Mucosa of descending colon (tissue), 3 donors: ENCODE results near the gene PRKCB. TPM values are rescaled to one million over a fixed set of nuclear protein-coding genes. Genes with fewer than 3 reads are reported as not detected.

Experiments
- ATAC-seq: fragments of 200-7000 bp; cut with Tn5 transposase; one replicate; pipeline ENCODE4 v1.9.1; 2020; ENCODE audit warnings: mild to moderate bottlenecking, moderate library complexity
- DNase-seq, 3 donors: peaks; one replicate each; pipeline ENCODE4 v3.0.0-alpha.2; 2020
- H3K36me3 ChIP-seq: fragments of 200-600 bp; one replicate; pipeline ENCODE4 v1.8.0; 2021; ENCODE audit warnings: low read depth, mild to moderate bottlenecking
- H3K4me1 ChIP-seq: fragments of 200-600 bp; one replicate; pipeline ENCODE4 v1.8.0; 2021; ENCODE audit warnings: low read depth, mild to moderate bottlenecking
- H3K4me3 ChIP-seq: fragments of 200-600 bp; one replicate; pipeline ENCODE4 v1.8.0; 2021; ENCODE audit warnings: mild to moderate bottlenecking
- H3K9me3 ChIP-seq: fragments of 200-600 bp; one replicate; pipeline ENCODE4 v1.8.0; 2021; ENCODE audit warnings: mild to moderate bottlenecking
- CTCF ChIP-seq: fragments of 200-600 bp; IDR thresholded peaks from one replicate; pipeline ENCODE4 v1.8.0; 2022; ENCODE audit warnings: antibody characterized with exemption, mild to moderate bottlenecking
- intact Hi-C, 2 donors: fragments of 100-400 bp; cut with DNase I in 1 of 2; cut with micrococcal nuclease in 1 of 2; formaldehyde crosslinking; loops; one replicate each; pipeline versions ENCODE4 v1.11.0 to v1.11.1; 2022; cut with DNase I, micrococcal nuclease
- total RNA-seq, 3 donors: library from RNA; stranded (reverse); fragmentation: NEBNext Ultra II Directional in 2 of 3; extraction: Animal tissue kit (Norgen Biotek cat#: 25700) in 2 of 3; gene quantifications; one replicate each; pipeline versions ENCODE4 v1.2.1 to v1.2.4, GENCODE V29; 2021 to 2023
- donor health status: DM: no; HTN: no; CAD: no; lungs with moderate emphysema.
- donor health status: DM: no; HTN: no; CAD: no.
- donor health status: DM: no; HTN: yes; CAD: no.

PRKCB gene
- total RNA-seq, 3 donors from 2014 or later: 7.4 to 29.0 (median 8.2) TPM

- Histone ChIP-seq H3K4me1 (no peaks in the 10 kb centered on the region), H3K9me3 (no peaks in the 10 kb centered on the region), H3K36me3 (no peaks in the 10 kb centered on the region), H3K4me3 (no peak overlapping the region)
- no peak for TF ChIP-seq CTCF
- ATAC-seq (no peak), DNase-seq (no peak)
- intact Hi-C loops: no loop called here
Observed at GRCh38 chr16:24168856-24169255, 333.1 kb downstream of the PRKCB start.

GRCh38 chr16:24170407-24170806 is 334.6 kb downstream of the PRKCB start:
- intact Hi-C loops: no loop called here
- no peaks in the 10 kb centered on the region for H3K36me3 ChIP-seq

GRCh38 chr16:24174504-24174903 is 338.7 kb downstream of the PRKCB start:
- Histone ChIP-seq H3K4me3 (no peak overlapping the region), H3K36me3 (no peaks in the 10 kb centered on the region), H3K9me3 (no peaks in the 10 kb centered on the region), H3K4me1 (no peaks in the 10 kb centered on the region)
- DNase-seq: no peak
- TF ChIP-seq CTCF: no peak
- intact Hi-C loops: no loop called here
- ATAC-seq: no peak

More at GRCh38 chr16:24170407-24170806, 334.6 kb downstream of the PRKCB start:
- ATAC-seq (no peak), DNase-seq (no peak)
- no peaks in the 10 kb centered on the region for H3K4me1 ChIP-seq
- no peaks in the 10 kb centered on the region for H3K9me3 ChIP-seq
- no peak overlapping the region for H3K4me3 ChIP-seq
- no peak for TF ChIP-seq CTCF

GRCh38 chr16:24174957-24175356 is 339.2 kb downstream of the PRKCB start:
- TF ChIP-seq CTCF: no peak
- ATAC-seq (no peak), DNase-seq (no peak)
- Histone ChIP-seq H3K9me3 (no peaks in the 10 kb centered on the region), H3K4me1 (no peaks in the 10 kb centered on the region), H3K36me3 (no peaks in the 10 kb centered on the region), H3K4me3 (no peak overlapping the region)
- intact Hi-C loops: no loop called here

GRCh38 chr16:24178496-24178895 is 342.7 kb downstream of the PRKCB start:
- intact Hi-C loops: no loop called here
- Histone ChIP-seq H3K9me3 (no peaks in the 10 kb centered on the region), H3K36me3 (no peaks in the 10 kb centered on the region), H3K4me1 (no peaks in the 10 kb centered on the region), H3K4me3 (no peak overlapping the region)
- TF ChIP-seq CTCF: no peak
- peak in 1 of 3 donors; percentile 5 for DNase-seq
- ATAC-seq: no peak

GRCh38 chr16:24180451-24180850 is 344.7 kb downstream of the PRKCB start:
- Histone ChIP-seq H3K4me3 (no peak overlapping the region), H3K9me3 (no peaks in the 10 kb centered on the region), H3K36me3 (no peaks in the 10 kb centered on the region), H3K4me1 (no peaks in the 10 kb centered on the region)
- no peak for DNase-seq
- intact Hi-C loops: no loop called here
- TF ChIP-seq CTCF: no peak
- no peak for ATAC-seq
